NCI-H774 (cell line): ENCODE measurements around the gene CYP39A1.
"Not testable (repeated sequence)": the region's sequence is repeated elsewhere in the genome, so short reads cannot be mapped to it uniquely, and the experiment has no call there.

Source experiments
- DNase-seq: peaks from one replicate; lab custom pipeline; 2025; lab: John Stamatoyannopoulos, UW

Gene CYP39A1

DNA sequence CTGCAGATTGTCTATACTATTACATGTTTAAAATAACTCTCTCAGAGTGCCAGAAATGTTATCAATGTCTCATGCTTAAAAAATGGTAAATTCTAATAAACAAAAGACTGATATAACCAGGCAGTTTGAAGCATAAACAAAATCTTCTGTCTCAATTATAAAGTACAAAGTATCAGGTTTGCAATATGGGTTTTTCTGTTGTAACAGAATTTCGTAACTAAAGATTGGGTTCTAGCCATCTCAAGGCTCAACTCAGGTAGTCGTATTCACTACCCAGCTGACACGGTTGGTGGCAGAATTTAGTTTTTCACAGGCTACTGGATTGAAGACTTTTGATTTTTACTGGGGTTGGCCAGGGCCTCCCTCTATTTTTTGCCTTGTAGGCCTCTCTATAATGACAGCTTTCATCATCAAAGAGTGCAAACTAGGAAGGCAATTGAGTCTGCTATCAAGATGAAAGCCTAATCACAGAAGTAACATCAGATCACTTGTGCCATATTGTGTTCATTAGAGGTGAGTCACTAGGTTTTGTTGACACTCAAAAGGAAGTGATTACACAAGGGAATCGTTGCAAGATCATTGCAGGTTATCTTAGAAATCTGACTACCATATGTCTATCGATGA, 3.6 kb downstream of the CYP39A1 start:
- no peak for DNase-seq

DNA sequence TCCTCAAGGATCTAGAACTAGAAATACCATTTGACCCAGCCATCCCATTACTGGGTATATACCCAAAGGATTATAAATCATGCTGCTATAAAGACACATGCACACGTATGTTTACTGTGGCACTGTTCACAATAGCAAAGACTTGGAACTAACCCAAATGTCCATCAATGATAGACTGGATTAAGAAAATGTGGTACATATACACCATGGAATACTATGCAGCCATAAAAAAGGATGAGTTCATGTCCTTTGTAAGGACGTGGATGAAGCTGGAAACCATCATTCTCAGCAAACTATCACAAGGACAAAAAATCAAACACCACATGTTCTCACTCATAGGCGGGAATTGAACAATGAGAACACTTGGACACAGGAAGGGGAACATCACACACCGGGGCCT, 4.5 kb downstream of the CYP39A1 start:
- not testable (repeated sequence) for DNase-seq

DNA sequence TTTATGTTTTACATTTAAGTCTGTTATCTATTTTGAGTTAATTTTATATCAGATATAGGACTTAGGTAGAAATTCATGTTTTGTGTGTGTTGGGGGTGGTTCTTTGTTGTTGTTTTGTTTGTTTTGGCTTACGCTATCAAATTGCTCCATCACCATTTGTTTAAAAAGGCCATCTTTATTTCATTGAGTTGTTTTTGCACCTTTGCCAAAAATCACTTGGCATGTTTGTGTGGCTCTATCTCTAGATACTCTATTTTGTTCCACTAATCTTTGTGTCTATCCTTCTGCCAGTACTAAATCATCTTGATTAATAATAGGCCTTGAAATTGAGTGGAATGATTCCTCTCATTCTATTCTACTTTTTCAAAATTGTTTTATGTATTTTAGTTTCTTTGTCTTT, 7.4 kb downstream of the CYP39A1 start:
- no peak for DNase-seq

DNA sequence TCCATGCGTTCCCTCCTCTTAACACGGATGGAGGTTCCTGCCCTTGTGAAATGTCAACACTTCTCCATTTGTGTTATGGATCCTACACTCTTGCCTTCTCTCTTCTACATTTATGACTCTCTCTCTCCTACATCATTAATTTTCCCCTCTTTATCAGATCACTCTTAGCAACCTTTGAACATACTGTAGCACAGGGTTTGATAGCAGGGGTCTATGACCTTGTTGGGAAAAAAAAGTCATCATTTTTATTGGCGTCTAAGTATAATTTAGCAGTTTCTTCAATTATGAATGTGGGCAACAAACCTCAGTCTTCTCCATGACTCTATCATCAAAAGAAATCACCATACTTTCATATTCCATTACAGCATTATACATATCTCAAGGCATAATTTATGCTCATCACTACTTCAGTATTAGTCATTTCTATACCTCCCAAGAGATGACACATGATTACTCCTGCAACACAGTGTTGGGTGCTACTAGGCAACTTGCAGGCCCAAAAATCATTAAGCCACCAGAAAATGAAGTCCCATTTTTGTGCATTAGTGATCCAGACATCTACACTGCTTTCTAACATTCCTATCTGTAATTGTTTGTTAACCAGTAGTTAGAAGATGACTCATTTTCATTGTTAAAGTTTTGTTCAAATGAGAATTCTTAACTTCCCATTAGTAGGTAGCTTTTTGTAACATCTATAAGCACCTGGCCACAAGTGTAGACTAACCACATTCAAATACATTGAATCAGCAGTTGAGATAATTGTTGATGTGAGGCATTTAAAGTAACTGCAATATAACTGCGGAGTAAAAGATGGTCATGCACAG, 9.5 kb downstream of the CYP39A1 start:
- no peak for DNase-seq

DNA sequence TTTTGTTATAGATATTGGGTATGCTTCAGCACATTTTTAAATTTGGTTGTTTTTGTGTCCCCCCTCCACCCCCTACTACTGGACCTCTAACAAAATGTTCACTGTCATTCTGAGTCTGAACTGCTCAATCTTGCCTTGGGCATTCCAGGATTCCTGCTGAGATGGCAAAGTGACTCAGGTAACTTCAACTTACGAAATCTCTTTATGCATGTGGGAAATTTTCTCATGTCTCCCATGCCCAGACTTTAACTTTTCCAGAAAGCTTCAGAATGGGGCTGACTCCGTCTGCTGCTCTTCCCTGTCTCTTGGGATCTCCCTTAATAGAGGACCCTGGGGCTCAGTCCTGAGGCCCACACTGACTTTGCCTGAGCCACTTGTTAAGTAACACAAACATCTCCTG, 14.0 kb downstream of the CYP39A1 start:
- no peak for DNase-seq

DNA sequence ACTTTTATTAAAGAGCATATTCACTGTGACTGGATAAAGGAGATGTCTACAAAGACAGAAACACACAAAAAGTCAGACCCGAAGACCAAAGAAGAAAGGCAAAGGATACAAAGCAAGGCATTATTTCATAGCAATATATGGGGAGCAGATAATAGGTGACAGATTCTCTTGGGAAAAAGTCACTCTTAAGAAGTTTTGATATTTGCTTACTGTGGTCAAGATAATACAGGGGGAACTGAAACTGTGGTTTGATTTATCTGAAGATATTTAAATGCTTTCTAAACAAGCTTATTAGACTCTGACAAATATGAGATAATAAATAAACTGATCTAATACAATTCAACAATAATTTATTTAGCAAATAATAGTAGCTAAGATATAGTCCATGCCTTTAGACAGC, 14.7 kb downstream of the CYP39A1 start:
- no peak for DNase-seq

DNA sequence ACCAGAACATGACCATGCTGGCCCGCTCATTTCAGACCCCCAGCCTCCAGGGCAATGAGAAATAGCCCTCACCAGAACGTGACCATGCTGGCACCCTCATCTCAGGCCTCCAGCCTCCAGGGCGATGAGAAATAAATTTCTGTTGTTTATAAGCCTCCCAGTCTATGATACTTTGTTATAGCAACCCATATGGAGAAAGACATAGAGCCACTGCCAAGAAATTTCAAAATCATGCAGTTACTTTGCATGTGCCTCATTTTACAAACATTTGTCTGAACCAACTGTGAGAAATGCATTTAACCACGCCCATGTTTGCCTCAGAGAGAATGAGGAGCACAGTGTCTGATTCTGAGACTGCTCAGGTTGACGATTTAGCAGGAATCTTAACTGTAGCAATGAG, 15.5 kb downstream of the CYP39A1 start:
- DNase-seq = no peak

DNA sequence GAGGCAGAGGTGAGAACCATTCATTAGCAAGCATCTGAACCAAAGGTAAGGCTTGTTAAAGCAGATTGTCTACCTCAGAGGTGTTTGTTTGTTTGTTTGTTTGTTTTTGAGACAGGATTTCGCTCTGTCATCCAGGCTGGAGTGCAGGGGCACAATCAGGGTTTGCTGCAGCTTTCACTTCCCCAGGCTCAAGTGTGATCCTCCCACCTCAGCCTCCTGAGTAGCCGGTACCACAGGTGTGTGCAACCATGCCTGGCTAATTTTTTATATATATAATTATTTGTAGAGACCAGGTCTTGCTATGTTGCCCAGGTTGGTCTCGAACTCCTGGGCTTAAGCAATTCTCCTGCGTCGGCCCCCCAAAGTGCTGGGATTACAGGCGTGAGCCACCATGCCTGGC, 17.2 kb downstream of the CYP39A1 start:
- DNase-seq = no peak

DNA sequence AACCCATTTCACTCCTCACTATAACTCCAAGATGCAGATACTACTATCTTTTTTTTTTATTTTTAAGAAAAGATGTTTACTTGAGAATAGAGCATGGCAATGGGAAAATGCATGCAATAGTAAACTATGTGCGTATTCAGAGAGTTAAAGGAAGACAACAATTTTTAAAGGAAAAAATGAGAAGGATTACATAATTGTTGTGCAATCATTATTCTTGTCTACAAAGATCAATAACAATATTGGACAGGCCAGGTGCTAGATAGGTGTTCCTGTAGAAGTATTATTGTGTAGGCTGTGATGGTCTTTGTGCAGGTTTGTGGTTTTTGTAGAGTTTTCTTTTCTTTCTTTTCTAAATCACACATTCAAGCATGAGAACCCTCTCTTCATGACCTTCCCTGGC, 20.6 kb downstream of the CYP39A1 start:
- no peak for DNase-seq

DNA sequence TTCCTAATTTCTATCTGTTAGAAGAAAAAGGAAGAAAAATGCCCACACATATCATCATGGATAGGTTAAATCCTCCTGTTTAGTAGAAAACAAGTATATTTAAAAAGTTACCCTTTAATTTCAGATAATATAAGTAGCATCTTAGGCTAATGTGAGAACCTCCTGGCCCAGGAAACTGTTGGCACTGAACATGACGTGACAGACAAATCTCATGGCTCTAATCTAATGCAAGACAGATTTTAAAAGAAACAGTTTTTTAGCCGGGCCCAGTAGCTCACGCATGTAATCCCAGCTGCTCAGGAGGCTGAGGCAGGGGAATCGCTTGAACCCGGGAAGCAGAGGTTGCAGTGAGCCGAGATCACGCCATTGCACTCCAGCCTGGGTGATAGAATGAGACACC, 22.9 kb downstream of the CYP39A1 start:
- no peak for DNase-seq

DNA sequence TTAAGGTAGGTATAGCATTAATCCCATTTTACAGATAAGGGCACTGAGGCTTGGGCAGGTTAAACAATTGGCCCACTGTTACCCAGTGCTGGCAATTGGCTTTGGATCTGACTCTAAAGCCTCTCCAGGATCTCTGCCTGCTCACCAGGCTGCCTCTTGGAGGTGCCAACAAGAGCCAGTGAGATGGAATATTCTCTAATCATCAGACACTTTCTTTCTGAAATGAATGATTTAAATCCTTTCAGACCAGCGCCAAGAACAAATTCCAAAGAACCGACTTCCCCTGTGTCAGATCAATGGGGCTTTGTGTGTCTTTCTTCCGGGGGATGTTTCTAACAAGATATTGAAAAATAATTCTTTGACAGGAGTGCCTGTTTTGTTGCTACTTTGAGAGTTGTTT, 23.6 kb downstream of the CYP39A1 start:
- DNase-seq = no peak

DNA sequence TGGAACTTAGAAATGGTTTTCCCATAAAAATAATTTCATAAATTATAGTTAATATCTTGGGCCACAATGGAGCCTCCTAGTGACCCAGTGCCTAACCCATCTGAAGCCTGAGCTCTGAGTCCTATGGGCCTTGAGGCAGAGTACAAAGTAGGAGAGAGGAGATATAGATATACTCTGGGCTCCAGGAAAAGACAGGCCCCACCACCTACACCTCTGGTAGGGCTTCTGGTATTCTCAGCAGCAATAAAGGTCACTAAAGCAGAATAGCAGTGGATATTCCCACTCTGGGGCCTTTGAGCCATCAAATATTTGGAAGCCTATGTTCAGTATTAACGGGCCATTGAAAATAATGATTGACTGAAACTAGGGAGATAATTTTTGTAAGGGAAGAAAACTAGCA, 24.1 kb downstream of the CYP39A1 start:
- DNase-seq = no peak

DNA sequence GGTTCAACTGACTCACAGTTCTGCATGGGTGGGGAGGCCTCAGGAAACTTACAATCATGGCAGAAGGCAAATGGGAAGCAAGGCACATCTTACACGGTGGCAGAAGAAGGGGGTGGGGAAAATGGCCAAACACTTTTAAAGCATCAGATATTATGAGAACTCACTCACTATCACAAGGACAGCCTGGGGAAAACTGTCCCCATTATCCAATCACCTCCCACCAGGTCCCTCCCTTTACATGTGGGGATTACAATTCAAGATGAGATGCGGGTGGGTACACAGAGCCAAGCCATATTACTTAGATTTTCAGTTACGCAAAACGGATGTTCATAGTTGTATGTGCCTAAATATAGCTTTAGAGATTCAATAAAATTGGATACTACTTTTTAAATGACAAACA, 25.6 kb downstream of the CYP39A1 start:
- no peak for DNase-seq

DNA sequence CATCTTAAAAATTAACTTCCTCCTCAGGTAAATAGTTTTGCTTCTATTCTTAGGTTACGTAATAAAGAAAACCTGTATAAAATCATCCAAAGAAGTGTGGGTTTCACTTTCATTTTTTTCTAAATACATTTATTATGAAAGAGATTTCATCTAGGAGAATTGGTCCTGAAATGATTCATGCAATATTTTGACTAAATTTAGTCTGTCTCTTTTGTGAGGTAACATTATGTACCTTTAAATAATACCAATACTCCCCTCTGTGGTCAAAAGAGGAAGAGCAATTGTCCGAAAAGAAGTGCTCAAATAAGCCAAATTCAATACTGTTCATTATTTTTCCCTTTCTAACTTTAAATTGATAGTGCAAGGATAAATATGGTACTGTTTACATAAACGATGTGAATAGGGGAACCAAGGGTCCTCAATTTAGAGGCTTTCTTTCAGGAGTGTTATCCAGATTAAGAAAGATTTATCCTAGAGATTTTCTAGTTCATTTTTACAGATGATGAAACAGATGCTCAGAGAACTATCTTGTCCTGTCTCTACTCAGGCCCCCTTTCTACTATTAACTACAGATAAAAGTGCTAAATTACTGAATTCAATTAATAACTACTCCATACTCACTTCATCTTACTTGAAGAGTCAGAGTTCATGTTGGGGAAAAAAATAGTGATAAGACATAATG, 26.2 kb downstream of the CYP39A1 start:
- peak; percentile 22 for DNase-seq

DNA sequence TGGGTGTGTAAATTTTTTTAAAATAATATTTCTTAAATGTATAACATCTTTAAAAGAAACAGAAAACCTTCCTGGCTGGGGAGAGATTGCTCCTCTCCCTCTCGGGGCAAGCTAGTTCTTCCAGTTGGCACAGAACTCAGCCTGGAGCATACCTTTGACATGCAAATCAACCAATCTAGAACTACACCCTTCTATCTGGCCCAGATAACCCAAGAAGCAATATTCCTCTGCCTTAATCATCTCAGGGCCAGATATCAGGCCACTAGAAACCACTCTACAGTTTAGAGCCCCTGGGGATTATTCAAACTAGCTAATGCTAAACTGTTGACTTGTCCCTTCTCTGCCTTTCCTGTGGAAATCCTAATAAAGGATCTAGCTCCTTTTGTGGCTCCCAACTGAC, 33.9 kb downstream of the CYP39A1 start:
- no peak for DNase-seq

DNA sequence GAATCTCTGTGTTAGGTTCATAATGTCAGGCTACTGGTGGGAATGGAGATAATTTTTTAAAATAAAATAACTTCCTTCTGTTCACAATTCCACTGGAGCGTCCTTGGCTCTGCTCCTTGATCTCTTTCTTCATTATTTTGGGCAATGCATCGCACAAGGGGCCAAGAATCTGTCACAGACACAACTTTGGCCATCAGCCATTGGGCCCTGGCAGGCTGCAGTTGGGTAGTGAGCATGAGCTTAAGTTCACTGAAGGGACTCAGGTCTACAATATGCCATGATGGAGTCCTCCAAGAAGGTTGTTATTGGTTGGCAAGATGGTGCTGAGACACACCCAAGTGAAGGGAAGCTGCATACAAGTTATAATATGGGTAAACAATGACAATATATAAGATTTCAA, 40.0 kb downstream of the CYP39A1 start:
- no peak for DNase-seq

DNA sequence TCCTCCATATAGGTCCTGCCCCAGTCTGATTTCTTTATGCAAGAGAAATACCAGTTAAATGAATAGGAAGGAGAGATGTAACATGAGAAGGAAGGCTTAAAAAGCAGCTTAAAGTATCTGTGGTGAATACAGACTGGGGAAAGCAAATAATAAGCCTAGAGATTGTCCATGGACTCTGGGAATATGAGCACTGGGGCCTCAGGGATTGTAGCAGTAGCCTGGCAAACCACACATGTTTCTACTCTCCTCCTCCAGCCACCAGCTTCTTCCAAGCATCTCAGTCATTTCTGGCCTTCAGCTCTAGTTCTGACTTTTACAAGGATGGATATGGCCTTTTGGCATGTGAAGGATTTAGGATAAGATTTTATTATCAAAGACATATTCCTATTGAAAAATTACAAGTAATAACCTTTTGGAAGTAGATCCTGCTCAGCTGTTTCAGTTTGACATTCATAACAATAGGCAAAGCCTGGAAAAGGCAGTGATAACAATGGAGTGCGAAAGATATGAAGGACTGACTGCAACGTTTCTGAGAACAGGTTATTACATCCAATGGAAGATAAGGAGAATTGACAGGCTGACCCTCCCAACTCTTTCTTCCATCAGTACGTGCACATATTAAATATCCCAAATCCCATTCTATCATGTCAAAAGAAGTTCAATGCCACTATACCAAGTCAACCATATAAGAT, 41.6 kb downstream of the CYP39A1 start:
- DNase-seq = no peak

DNA sequence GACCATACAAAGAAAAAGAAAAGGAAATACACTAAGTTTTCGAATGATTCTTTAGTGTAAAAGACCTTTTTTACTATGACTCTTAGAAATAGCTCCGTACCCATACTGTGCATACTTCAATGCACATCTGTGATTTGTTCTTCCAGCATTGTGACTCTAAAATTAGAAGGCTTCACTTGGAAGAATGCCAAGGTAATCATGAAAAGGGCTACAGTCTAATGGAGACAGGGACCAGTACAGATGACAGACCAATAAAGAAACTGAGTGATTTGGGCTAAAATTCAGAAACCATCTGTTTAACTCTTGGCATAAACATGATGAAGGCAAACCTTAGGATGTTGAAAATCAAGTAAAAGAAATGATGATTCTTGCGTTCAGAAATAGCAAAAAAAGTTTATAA, 46.3 kb downstream of the CYP39A1 start:
- no peak for DNase-seq

DNA sequence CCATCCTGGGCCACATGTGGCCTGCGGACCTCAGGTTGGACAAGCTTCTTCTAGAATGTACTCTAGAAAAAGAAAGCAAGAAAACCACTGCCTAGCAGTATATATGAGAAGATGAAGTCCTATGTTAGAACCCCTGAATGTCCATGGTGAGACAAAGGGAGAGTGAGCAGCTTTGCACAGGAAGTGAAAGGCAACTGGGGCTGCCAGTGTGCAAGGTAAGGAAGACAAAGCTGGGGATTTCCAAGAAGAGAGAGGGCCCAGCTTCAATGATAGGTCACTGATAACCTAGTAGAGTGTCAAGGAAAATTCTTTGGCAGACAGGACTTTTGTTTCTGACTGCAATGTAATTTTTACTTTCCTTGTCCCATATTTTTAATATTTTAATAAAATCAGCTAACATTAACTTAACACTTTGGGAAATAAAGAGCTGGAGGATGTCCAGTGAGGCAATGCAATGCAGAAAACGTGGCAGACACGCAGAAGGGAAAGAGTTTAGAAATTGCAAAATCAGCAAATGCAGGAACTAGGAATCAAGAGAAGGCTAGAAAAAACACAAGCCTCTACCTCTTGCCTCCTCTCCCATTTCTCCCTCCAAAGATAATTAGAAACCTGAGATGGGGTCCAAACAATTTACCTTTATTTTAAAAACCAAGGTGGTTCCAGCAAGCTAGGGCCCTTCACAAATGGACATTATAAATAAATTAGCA, 47.4 kb downstream of the CYP39A1 start:
- no peak for DNase-seq

DNA sequence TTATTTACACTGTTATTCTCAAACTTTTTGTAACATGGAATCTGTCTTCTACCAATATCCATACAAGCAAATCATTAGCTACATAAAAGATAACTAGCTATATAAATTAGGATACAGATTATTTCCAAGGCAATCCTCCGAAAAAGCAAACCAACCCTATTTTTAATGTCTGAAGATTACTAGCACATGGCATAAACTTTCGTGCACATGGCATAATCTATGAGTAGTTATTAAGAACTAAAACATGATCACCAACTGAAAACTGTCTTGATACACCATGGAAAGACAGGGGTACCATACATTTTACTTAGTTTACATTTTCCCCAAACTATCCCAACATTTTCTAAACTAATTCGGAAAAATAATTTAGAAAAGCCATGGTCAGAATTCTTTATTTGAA, 54.4 kb downstream of the CYP39A1 start:
- DNase-seq = no peak

DNA sequence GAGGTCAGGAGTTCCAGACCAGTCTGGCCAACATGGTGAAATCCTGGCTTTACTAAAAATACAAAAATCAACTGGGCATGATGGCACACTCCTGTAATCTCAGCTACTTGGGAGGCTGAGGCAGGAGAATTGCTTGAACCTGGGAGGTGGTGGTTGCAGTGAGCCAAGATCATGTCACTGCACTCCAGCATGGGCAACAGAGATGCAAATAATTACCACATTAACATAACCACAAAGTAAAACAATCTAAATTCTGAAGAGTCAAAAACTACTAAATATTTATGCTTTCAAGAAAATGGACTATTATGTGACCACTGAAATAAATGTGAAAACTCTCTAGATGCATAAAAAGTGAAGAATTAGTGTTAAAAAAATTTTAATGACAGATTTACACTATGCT, 59.9 kb downstream of the CYP39A1 start:
- no peak for DNase-seq

DNA sequence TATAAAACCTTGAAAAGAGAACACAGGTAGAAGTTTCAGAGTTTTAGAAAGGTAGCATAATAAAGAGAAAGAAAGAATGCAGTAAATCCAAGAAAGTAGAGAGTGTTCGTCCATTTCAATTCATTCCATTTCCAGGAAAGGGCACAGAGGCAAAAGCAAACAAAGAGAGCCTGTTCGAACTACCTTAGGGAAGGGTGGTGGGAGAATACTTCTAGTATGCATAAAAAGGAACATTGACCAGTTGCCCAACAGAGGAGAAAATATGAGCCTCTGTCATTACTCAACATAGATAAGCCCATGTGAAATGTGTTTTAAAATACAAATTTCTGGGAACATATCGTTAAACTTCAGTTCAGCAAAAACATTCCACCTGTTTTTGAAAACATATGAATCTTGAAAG, 60.6 kb downstream of the CYP39A1 start:
- no peak for DNase-seq
